GM12878 (cell line): Measurements from ENCODE around the gene CRYL1. TPM values are rescaled to one million over a fixed set of nuclear protein-coding genes. Genes with fewer than 3 reads are reported as not detected.

Source experiments
- ATAC-seq: fragments of 200-7000 bp; cut with Tn5 transposase; 3 replicates; pipeline ENCODE4 v1.9.1; 2020; ENCODE audit warnings: mild to moderate bottlenecking, moderate library complexity
- BruUV-seq: library from RNA; stranded (reverse); fragments of 400-500 nt; replicated peaks from 2 replicates; lab custom pipeline; 2021; lab: Mats Ljungman, UMichigan
- CTCF ChIA-PET: fragments of 300-600 bp; sonication (Branson Sonifier 250); formaldehyde crosslinking; extraction: SDS; loops from one replicate; lab custom pipeline; 2021; ENCODE audit warnings: inconsistent platforms; lab: Yijun Ruan, JAX
- POLR2A ChIA-PET: fragments of 350-600 bp; formaldehyde crosslinking; extraction: SDS; loops from one replicate; lab custom pipeline; 2021; ENCODE audit warnings: inconsistent platforms; lab: Charles Lee
- RAD21 ChIA-PET: fragments of 300-600 bp; sonication (Branson Sonifier 250); formaldehyde crosslinking; loops from one replicate; lab custom pipeline; 2023; ENCODE audit warnings: antibody characterized with exemption; ENCODE audit not compliant: unreplicated experiment; lab: Charles Lee
- SMC1A ChIA-PET: fragments of 300-600 bp; sonication (Branson Sonifier 250); formaldehyde crosslinking; loops from one replicate; lab custom pipeline; 2023; ENCODE audit not compliant: unreplicated experiment, uncharacterized antibody; lab: Charles Lee
- DNase-seq: peaks from one replicate; pipeline ENCODE4 v3.0.0-alpha.2; 2011; ENCODE audit warnings: low read depth, low spot score
- FAIRE-seq: peaks from 3 replicates; lab custom pipeline; 2011; peaks lifted over from hg19 to GRCh38; lab: Jason Lieb, UNC
- H2AFZ ChIP-seq: 2 replicates; pipeline ENCODE4 v1.6.0; 2011; ENCODE audit warnings: low read depth, low read length, control low read depth; ENCODE audit not compliant: control insufficient read depth
- H3K27ac ChIP-seq: 2 replicates; pipeline ENCODE4 v1.5.1; 2011; ENCODE audit warnings: control low read depth; ENCODE audit not compliant: control insufficient read depth, insufficient read depth
- H3K27me3 ChIP-seq, 2 experiments: replicated peaks in 1 of 2; 2 replicates each; pipeline versions ENCODE4 v1.6.0 to v1.6.1; 2011; ENCODE audit warnings: low read length in 1 of 2; ENCODE audit not compliant: control insufficient read depth in 2 of 2, insufficient read depth in 2 of 2
- H3K36me3 ChIP-seq, 2 experiments: 2 replicates each; pipeline ENCODE4 v1.5.1; 2011; ENCODE audit warnings: low read length in 1 of 2; ENCODE audit not compliant: control insufficient read depth in 2 of 2, insufficient read depth in 2 of 2
- H3K4me1 ChIP-seq: 2 replicates; pipeline ENCODE4 v1.6.1; 2011; ENCODE audit warnings: mild to moderate bottlenecking, low read length, moderate library complexity, mixed read lengths; ENCODE audit not compliant: control insufficient read depth, insufficient read depth
- H3K4me2 ChIP-seq: 2 replicates; pipeline ENCODE4 v1.6.0; 2011; ENCODE audit warnings: control low read depth; ENCODE audit not compliant: control insufficient read depth, insufficient read depth
- H3K4me3 ChIP-seq: fragments of 200-600 bp; sonication (generic); 2 replicates; pipeline ENCODE4 v1.5.1; 2016
- H3K79me2 ChIP-seq: 2 replicates; pipeline ENCODE4 v1.6.0; 2011; ENCODE audit warnings: low read length; ENCODE audit not compliant: control insufficient read depth, insufficient read depth
- H3K9ac ChIP-seq: 2 replicates; pipeline ENCODE4 v1.8.0; 2011; ENCODE audit warnings: low read length, control low read depth, mixed read lengths; ENCODE audit not compliant: control insufficient read depth, insufficient read depth
- H3K9me3 ChIP-seq: replicated peaks from 3 replicates; pipeline ENCODE4 v1.5.1; 2011; ENCODE audit warnings: mild to moderate bottlenecking, low read length; ENCODE audit not compliant: control insufficient read depth, insufficient read depth
- H4K20me1 ChIP-seq: 2 replicates; pipeline ENCODE4 v1.6.0; 2011; ENCODE audit not compliant: control insufficient read depth, insufficient read depth
- BCL11A ChIP-seq: IDR thresholded peaks from 2 replicates; pipeline ENCODE4 v1.6.1; 2011; ENCODE audit warnings: low read depth, low read length
- CBFB ChIP-seq: IDR thresholded peaks from 2 replicates; pipeline ENCODE4 v1.6.1; 2016; ENCODE audit warnings: antibody characterized with exemption, low read depth
- CEBPZ ChIP-seq: fragments of 150-350 bp; IDR thresholded peaks from 2 replicates; pipeline ENCODE4 v1.6.1; 2016; ENCODE audit warnings: low read depth, low read length
- CREM ChIP-seq: IDR thresholded peaks from 2 replicates; pipeline ENCODE4 v1.6.1; 2014; ENCODE audit warnings: antibody characterized with exemption, low read depth
- ELK1 ChIP-seq: IDR thresholded peaks from 2 replicates; pipeline ENCODE4 v1.6.1; 2012; ENCODE audit warnings: low read depth, low read length, improper control_type of control experiment
- FOXM1 ChIP-seq: IDR thresholded peaks from 2 replicates; pipeline ENCODE4 v1.6.1; 2012; ENCODE audit warnings: low read depth, mild to moderate bottlenecking, inconsistent platforms, low read length, moderate library complexity
- HDGF ChIP-seq: fragments of 450-650 bp; IDR thresholded peaks from 2 replicates; pipeline ENCODE4 v1.6.1; 2016; ENCODE audit warnings: antibody characterized with exemption
- MAX ChIP-seq: IDR thresholded peaks from 2 replicates; pipeline ENCODE4 v1.6.1; 2012; ENCODE audit warnings: low read depth, low read length, improper control_type of control experiment
- MEF2B ChIP-seq: fragments of 450-650 bp; IDR thresholded peaks from 2 replicates; pipeline ENCODE4 v1.6.1; 2018; ENCODE audit warnings: mild to moderate bottlenecking, moderate library complexity; ENCODE audit not compliant: partially characterized antibody, poor library complexity, severe bottlenecking
- NR2C1 ChIP-seq: fragments of 450-650 bp; IDR thresholded peaks from 2 replicates; pipeline ENCODE4 v1.6.1; 2017; ENCODE audit warnings: antibody characterized with exemption, mild to moderate bottlenecking, moderate library complexity
- PAX5 ChIP-seq: IDR thresholded peaks from 2 replicates; pipeline ENCODE4 v1.6.1; 2011; ENCODE audit warnings: low read depth, low read length, borderline replicate concordance
- RB1 ChIP-seq: fragments of 450-650 bp; formaldehyde crosslinking; IDR thresholded peaks from 2 replicates; pipeline ENCODE4 v1.6.1; 2017; ENCODE audit warnings: mild to moderate bottlenecking, borderline replicate concordance
- SMARCA5 ChIP-seq: fragments of 450-650 bp; IDR thresholded peaks from 2 replicates; pipeline ENCODE4 v1.6.1; 2017; ENCODE audit warnings: mild to moderate bottlenecking
- SUPT20H ChIP-seq: IDR thresholded peaks from 2 replicates; pipeline ENCODE4 v1.6.1; 2011; ENCODE audit warnings: low read depth, mild to moderate bottlenecking, low read length, moderate library complexity, borderline replicate concordance; ENCODE audit not compliant: control insufficient read depth
- TCF12 ChIP-seq: IDR thresholded peaks from 2 replicates; pipeline ENCODE4 v1.6.1; 2011; ENCODE audit warnings: low read depth, mild to moderate bottlenecking, low read length
- TCF7 ChIP-seq: IDR thresholded peaks from 2 replicates; pipeline ENCODE4 v1.6.1; 2014; ENCODE audit warnings: antibody characterized with exemption, borderline replicate concordance
- WRNIP1 ChIP-seq: IDR thresholded peaks from 2 replicates; pipeline ENCODE4 v1.6.1; 2011; ENCODE audit warnings: low read depth, low read length, improper control_type of control experiment, borderline replicate concordance
- YY1 ChIP-seq: IDR thresholded peaks from 2 replicates; pipeline ENCODE4 v1.6.1; 2011; ENCODE audit warnings: low read depth, mild to moderate bottlenecking, low read length
- WGBS: methylation state at CpG from one replicate; pipeline ENCODE4 v1.1.6; 2016; ENCODE audit warnings: low lambda C conversion rate; ENCODE audit not compliant: insufficient replicate concordance, insufficient coverage; ENCODE audit errors: missing lambda C conversion rate; 5-methylcytosine and 5-hydroxymethylcytosine counted together
- in situ Hi-C: fragments of 300-500 bp; cut with MboI; formaldehyde crosslinking; loops from 9 replicates; pipeline ENCODE4 v1.14.3; 2018; ENCODE audit warnings: mixed read lengths
- intact Hi-C: fragments of 100-400 bp; cut with micrococcal nuclease; formaldehyde crosslinking; loops from one replicate; pipeline ENCODE4 v1.14.2; 2022; ENCODE audit not compliant: unreplicated experiment
- polyA plus RNA-seq, 11 experiments: library from polyadenylated mRNA; depleted of rRNA in 4 of 11; unstranded in 6 of 11; stranded (reverse) in 5 of 11; fragments of >200 nt; fragmentation: Nextera tagmentation in 4 of 11; fragmentation: Illumina TruSeq in 1 of 11; extraction: Ambion mirVana in 4 of 11; extraction: Trizol in 1 of 11; gene quantifications; 1 replicate in 1 of 11; 2 replicates in 10 of 11; pipeline versions ENCODE4 v1.2.1 to v1.2.3, GENCODE V29; 2011 to 2016; ENCODE audit warnings: inconsistent platforms in 2 of 11, missing spikeins in 2 of 11, low read depth in 1 of 11
- total RNA-seq, 4 experiments: library from RNA; depleted of rRNA in 3 of 4; stranded (reverse); fragments of >200 nt in 3 of 4; fragmentation: Illumina TruSeq in 1 of 4; extraction: Trizol in 1 of 4; gene quantifications; 2 replicates each; pipeline versions ENCODE4 v1.2.1 to v1.2.3, GENCODE V29; 2013 to 2021

CRYL1 gene
- total and polyA plus RNA-seq, 10 of the 15 experiments (the other 5 are each of a cell fraction or from before 2014, with no cell fraction given), result 5.5 to 36.7 (median 12.2) TPM

GRCh38 chr13:20400774-20401173 is 124.9 kb downstream of the CRYL1 start:
- DNase-seq (no peak), FAIRE-seq (no peak), ATAC-seq (no peak)
- intact Hi-C loops, result no loop called here
- Histone ChIP-seq H3K79me2 (no peaks in the 10 kb centered on the region), H3K27ac (no peak overlapping the region), H3K4me3 (no peak overlapping the region), H3K9me3 (no peaks in the 10 kb centered on the region), H3K4me2 (no peak overlapping the region), H2AFZ (no peak overlapping the region), H3K36me3 (no peaks in the 10 kb centered on the region), H3K27me3 (no peaks in the 10 kb centered on the region), H4K20me1 (no peaks in the 10 kb centered on the region), H3K4me1 (no peaks in the 10 kb centered on the region), H3K9ac (no peak overlapping the region)
- RAD21 ChIA-PET, result no interaction called here
- WGBS, result 37% methylated on average over 6 of the region's 7 CpGs
- CTCF ChIA-PET, result no interaction called here
- TF ChIP-seq YY1, result no peak
- no peak for TF ChIP-seq NR2C1
- TF ChIP-seq PAX5, result no peak
- TF ChIP-seq ELK1, result no peak
- no peak for TF ChIP-seq TCF12
- TF ChIP-seq CEBPZ, result no peak
- no peak for TF ChIP-seq MAX
- TF ChIP-seq FOXM1, result no peak
- TF ChIP-seq CREM, result no peak
- TF ChIP-seq TCF7, result no peak
- no peak for TF ChIP-seq WRNIP1
- no peak for TF ChIP-seq MEF2B
- no peak for TF ChIP-seq HDGF
- TF ChIP-seq RB1, result no peak
- TF ChIP-seq BCL11A, result no peak
- TF ChIP-seq SMARCA5, result no peak
- no peak for TF ChIP-seq SUPT20H
- TF ChIP-seq CBFB, result no peak
- SMC1A ChIA-PET, result no interaction called here
- no TSS peak for BruUV-seq
- POLR2A ChIA-PET, result no interaction called here
- in situ Hi-C loops, result no loop called here
